KMS-11 (cell line): ENCODE data around the gene EVX1.

ENCODE experiments used
- H2AFZ ChIP-seq: fragments of 200-600 bp; sonication (generic); 2 replicates; pipeline ENCODE4 v1.6.1; 2016; ENCODE audit warnings: antibody characterized with exemption, mixed run types, low read depth
- H3K27ac ChIP-seq: fragments of 200-600 bp; sonication (generic); 2 replicates; pipeline ENCODE4 v1.6.1; 2016; ENCODE audit warnings: mild to moderate bottlenecking, mixed run types
- H3K27me3 ChIP-seq: fragments of 200-600 bp; sonication (generic); 2 replicates; pipeline ENCODE4 v1.6.1; 2017; ENCODE audit warnings: mild to moderate bottlenecking, low read depth, mixed run types, moderate library complexity; ENCODE audit not compliant: insufficient read depth
- H3K36me3 ChIP-seq: fragments of 200-600 bp; sonication (generic); 2 replicates; pipeline ENCODE4 v1.6.1; 2017; ENCODE audit warnings: mild to moderate bottlenecking, mixed run types; ENCODE audit not compliant: insufficient read depth
- H3K4me1 ChIP-seq: fragments of 200-600 bp; sonication (generic); 2 replicates; pipeline ENCODE4 v1.6.1; 2016; ENCODE audit warnings: mild to moderate bottlenecking, low read depth, mixed run types; ENCODE audit not compliant: poor library complexity, severe bottlenecking
- H3K4me2 ChIP-seq: fragments of 200-600 bp; sonication (generic); 2 replicates; pipeline ENCODE4 v1.7.0; 2016; ENCODE audit warnings: mild to moderate bottlenecking, mixed run types
- H3K4me3 ChIP-seq: fragments of 200-600 bp; sonication (generic); IDR thresholded peaks from 2 replicates; pipeline ENCODE4 v1.6.1; 2017; ENCODE audit warnings: low read depth, low read length, mixed read lengths; ENCODE audit not compliant: insufficient read depth
- H3K79me2 ChIP-seq: fragments of 200-600 bp; sonication (generic); 2 replicates; pipeline ENCODE4 v1.6.1; 2016; ENCODE audit warnings: low read depth, mixed run types; ENCODE audit not compliant: insufficient read depth
- H3K9ac ChIP-seq: fragments of 200-600 bp; sonication (generic); 2 replicates; pipeline ENCODE4 v1.6.1; 2016; ENCODE audit warnings: mild to moderate bottlenecking, mixed run types
- H4K20me1 ChIP-seq: fragments of 200-600 bp; sonication (generic); 2 replicates; pipeline ENCODE4 v1.6.1; 2016; ENCODE audit warnings: mild to moderate bottlenecking, mixed run types; ENCODE audit not compliant: insufficient read depth
- TF ChIP-seq, protein P1 (sequence below): fragments of 200-600 bp; sonication (generic); conservative IDR thresholded peaks from 2 replicates; pipeline ENCODE4 v1.6.1; 2017; ENCODE audit warnings: low read depth, mild to moderate bottlenecking, antibody characterized with exemption, low read length, moderate library complexity, mixed read lengths

EVX1 gene

DNA sequence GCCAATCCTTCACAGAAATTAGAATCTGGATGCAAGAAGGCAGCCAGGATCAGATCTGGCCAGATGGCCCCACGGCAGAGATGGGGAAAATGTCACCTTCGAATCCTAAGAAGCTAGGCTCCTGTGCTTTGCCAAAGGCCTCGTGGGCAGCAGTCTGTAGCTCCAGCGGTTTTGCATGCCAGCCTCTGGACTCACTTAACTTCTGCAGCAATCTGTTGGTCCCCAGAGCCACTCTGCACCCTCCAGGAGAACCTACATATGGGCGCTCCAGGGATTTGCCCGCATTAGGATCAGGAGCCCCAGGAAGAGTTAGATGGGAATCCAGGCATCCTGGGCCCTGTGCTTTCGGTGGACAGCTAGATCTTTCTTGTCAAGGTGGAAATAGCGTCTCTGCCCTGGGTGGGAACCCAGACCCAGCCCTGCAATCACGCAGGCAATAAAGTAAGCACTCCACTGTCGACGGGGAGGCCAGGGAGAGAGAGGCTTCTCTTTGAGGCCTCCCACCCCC is 32.6 kb upstream of the EVX1 start:
- Histone ChIP-seq H3K36me3 (no peaks in the 10 kb centered on the region), H3K4me3 (no peak overlapping the region), H3K27me3 (no peaks in the 10 kb centered on the region), H4K20me1 (no peaks in the 10 kb centered on the region), H3K4me2 (no peak overlapping the region), H3K9ac (no peak overlapping the region), H3K27ac (no peak overlapping the region), H3K4me1 (no peaks in the 10 kb centered on the region), H3K79me2 (no peaks in the 10 kb centered on the region), H2AFZ (no peak overlapping the region)
- TF ChIP-seq, protein P1, sequence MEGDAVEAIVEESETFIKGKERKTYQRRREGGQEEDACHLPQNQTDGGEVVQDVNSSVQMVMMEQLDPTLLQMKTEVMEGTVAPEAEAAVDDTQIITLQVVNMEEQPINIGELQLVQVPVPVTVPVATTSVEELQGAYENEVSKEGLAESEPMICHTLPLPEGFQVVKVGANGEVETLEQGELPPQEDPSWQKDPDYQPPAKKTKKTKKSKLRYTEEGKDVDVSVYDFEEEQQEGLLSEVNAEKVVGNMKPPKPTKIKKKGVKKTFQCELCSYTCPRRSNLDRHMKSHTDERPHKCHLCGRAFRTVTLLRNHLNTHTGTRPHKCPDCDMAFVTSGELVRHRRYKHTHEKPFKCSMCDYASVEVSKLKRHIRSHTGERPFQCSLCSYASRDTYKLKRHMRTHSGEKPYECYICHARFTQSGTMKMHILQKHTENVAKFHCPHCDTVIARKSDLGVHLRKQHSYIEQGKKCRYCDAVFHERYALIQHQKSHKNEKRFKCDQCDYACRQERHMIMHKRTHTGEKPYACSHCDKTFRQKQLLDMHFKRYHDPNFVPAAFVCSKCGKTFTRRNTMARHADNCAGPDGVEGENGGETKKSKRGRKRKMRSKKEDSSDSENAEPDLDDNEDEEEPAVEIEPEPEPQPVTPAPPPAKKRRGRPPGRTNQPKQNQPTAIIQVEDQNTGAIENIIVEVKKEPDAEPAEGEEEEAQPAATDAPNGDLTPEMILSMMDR = no peak

GRCh38 chr7:27210441-27211083 is 32.0 kb upstream of the EVX1 start:
- H3K4me1 ChIP-seq = no peaks in the 10 kb centered on the region
- H3K79me2 ChIP-seq = no peaks in the 10 kb centered on the region
- H4K20me1 ChIP-seq = no peaks in the 10 kb centered on the region
- no peak overlapping the region for H3K4me2 ChIP-seq
- H3K9ac ChIP-seq = no peak overlapping the region
- no peaks in the 10 kb centered on the region for H3K27me3 ChIP-seq
- no peak overlapping the region for H2AFZ ChIP-seq
- H3K36me3 ChIP-seq = no peaks in the 10 kb centered on the region
- TF ChIP-seq, protein P1 = no peak
- no peak overlapping the region for H3K4me3 ChIP-seq
- H3K27ac ChIP-seq = no peak overlapping the region

DNA sequence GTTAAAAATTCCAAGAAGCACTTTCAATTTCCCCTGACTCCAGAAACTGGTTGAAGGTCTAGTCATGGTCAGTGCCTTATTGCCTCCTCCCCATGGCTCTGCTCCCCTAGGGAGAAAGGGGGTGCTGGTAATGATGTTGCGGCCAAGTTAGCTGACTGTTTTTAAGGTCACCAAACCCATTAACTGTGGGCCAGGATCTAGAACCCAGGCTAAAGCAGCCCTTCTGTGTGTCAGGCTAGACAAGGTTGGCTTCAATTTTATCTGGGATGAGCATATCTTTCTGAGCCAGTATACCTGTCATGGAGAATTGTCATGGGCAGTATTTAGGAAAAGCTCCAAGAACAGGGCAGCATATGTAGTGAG is 31.5 kb upstream of the EVX1 start:
- no peak overlapping the region for H3K27ac ChIP-seq
- H3K9ac ChIP-seq = no peak overlapping the region
- no peak overlapping the region for H2AFZ ChIP-seq
- H4K20me1 ChIP-seq = no peaks in the 10 kb centered on the region
- no peaks in the 10 kb centered on the region for H3K36me3 ChIP-seq
- H3K27me3 ChIP-seq = no peaks in the 10 kb centered on the region
- no peak overlapping the region for H3K4me2 ChIP-seq
- H3K79me2 ChIP-seq = no peaks in the 10 kb centered on the region
- no peaks in the 10 kb centered on the region for H3K4me1 ChIP-seq
- H3K4me3 ChIP-seq = no peak overlapping the region
- TF ChIP-seq, protein P1 = no peak

- Histone ChIP-seq H3K9ac (no peak overlapping the region), H2AFZ (no peak overlapping the region), H3K27ac (no peak overlapping the region), H3K4me3 (no peak overlapping the region), H3K36me3 (no peaks in the 10 kb centered on the region), H3K4me2 (no peak overlapping the region), H3K79me2 (no peaks in the 10 kb centered on the region), H3K4me1 (no peaks in the 10 kb centered on the region), H3K27me3 (no peaks in the 10 kb centered on the region), H4K20me1 (no peaks in the 10 kb centered on the region)
- TF ChIP-seq, protein P1 = no peak
Measured at GRCh38 chr7:27211764-27212204, 30.8 kb upstream of the EVX1 start.
